Erythroblast (primary cell): ENCODE data around the gene PRKG1.

ENCODE experiments used
- GATA1 ChIP-seq: IDR thresholded peaks from 2 replicates; pipeline ENCODE4 v1.6.1; 2011; ENCODE audit warnings: low read depth, mild to moderate bottlenecking, control low read depth, low read length, moderate library complexity
- POLR2A ChIP-seq: IDR thresholded peaks from 2 replicates; pipeline ENCODE4 v1.6.1; 2011; ENCODE audit warnings: mild to moderate bottlenecking, low read length

DNA sequence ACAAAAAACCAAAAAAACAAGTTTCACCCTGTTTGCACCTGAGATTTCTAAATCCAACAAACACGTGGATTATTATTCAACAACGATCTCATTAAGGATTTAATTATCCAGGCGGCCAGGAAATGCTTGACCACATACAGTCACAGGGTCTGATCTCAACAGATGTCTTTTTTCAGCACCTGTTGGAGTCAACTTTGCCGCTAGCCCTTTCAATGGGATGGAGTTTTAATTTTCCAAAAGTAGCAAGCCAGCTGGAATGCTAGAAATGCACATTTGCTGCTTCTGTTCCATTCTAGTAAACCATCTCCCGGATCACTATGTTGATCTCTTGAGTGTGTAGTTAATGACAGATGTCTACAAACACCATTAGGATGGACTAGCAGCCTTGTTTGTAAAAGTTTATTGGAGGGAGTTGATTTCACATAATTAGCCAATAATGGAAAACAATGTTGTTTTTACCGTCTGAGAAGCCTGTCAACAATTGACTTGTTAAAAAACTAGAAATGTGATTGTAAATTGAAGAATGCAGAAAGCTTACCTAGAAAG is 1175.6 kb downstream of the PRKG1 start:
- TF ChIP-seq POLR2A (no peak), GATA1 (no peak)
